ENCODE data around the gene RPAIN. TPM values are rescaled to one million over a fixed set of nuclear protein-coding genes. Genes with fewer than 3 reads are reported as not detected.

The RPAIN gene, protein sequence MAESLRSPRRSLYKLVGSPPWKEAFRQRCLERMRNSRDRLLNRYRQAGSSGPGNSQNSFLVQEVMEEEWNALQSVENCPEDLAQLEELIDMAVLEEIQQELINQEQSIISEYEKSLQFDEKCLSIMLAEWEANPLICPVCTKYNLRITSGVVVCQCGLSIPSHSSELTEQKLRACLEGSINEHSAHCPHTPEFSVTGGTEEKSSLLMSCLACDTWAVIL
- 35.2 and 45.2 TPM in 2 replicates for total RNA-seq

DNA sequence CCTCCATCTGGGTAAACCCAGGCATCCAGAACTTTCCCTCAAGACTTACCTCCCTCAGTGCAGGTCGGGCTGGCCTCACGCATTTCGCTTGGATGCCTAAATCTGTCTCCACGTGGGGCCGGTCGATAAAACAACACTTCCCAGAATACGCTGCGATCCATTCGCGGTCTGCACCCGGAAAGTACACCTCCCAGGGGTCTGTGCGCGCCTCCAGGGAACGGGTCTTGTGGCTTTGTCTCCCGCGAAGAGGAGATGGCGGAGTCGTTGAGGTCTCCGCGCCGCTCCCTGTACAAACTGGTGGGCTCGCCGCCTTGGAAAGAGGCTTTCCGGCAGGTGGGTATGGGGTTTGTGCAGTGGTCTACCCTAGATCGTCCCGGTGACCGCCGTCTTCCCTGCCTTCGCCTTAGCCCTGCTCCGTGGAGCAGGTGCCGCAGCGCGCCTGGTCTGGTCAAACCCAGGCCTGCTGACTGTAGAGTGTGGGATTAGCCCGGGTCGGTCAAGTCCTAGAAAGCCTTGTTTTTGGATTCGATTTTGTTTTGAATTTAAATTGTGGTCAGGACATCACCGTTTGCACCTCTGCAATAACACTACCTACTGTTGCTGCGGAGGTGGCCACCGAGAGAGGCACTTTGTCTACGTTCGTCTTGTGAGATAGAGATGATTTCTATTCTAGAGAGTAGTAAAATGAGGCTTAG, at the start of gene RPAIN:
Gene RPAIN, plus strand, starts transcription at position 224 of the 695 bp plus-strand sequence. Its CDS starts 29 bp downstream, at position 253.

DNA sequence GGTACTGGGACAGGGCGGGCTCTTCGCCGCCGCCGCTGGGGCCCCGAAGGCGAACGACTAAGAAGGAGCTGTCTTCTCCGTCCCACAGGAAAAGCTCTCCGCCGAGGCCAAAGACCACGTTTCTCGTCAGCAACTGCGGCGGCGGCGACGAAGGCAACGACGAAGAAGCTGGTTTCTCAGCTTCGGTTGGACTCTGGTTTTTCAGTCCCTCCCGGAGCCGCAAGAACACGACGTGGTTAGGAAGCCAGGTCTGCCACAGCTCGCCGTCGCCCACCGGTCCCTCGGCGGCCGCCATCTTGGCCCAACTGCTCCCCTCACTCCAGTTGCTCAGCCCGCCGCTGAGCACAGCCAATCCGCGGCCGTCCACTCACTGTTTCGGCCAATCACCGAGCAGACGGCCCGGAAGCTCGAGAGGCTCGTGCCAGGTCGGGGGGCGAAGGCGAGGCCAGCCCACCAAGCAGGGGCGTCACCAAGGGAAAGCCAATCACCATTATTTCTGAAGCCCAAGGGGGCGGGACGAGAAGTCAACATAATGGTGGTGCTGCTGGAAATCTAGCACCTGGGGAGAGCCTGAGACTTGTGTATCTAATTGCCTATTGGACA, 525 bp upstream of the RPAIN start, which contains the start of gene NUP88:
Gene NUP88, minus strand, starts transcription at position 307 of the 603 bp plus-strand sequence. Its CDS starts 12 bp downstream, at position 295.

DNA sequence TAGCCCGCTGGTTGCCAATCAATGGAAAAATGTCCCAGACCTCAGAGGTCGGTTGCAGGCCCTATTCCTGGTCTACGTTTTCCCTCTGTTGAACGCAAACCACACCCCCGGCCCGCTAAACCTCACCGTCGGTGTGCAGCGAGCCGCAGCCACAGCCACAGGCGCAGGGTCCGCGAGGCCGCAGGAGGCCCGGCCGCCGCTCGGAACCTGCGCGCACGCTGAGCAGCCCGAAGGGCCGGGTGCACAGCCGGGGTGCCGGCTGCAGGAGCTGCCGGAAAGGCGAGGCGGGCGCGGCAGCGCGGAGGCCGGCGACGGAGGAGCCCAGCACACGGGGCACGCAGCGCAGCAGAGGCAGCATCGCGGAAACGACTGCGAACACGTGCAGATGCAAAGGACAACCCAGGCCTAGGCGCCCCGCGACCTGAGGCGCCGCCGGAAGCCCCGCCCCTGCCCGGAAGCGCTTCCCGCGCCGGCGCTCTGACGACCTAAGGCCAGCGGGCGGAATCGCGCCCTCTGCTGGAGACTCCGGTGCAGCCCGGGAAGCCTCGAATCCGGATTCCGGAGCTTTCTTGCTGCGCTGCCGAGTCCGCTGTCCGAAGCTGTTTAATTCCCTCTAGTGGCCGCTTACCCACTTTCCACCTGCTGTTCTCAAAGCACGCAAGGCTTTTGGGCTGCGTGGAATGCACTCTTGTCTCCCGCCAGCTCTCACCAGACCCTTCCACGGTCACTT, 18.9 kb downstream of the RPAIN start, which contains the start of gene C1QBP:
Gene C1QBP, minus strand, starts transcription at position 440 of the 730 bp plus-strand sequence. Its CDS starts 82 bp downstream, at position 358.

Other genes with a start within 250 kb of the RPAIN start
- gene ZNF594, start 228.3 kb upstream of the RPAIN start, total RNA-seq: 6.0 and 7.0 TPM in 2 replicates
- not detected in 2 replicates for gene SCIMP, start 185.3 kb upstream of the RPAIN start, total RNA-seq
- gene RABEP1, start 137.9 kb upstream of the RPAIN start, total RNA-seq: 33.3 and 43.4 TPM in 2 replicates
- gene NUP88, start 520 bp upstream of the RPAIN start, total RNA-seq: 57.8 and 75.1 TPM in 2 replicates
- 153 and 207 TPM in 2 replicates for gene C1QBP, start 19.0 kb downstream of the RPAIN start, total RNA-seq
- 7.8 and 8.5 TPM in 2 replicates for gene DHX33, start 48.8 kb downstream of the RPAIN start, total RNA-seq
- gene DERL2, start 66.0 kb downstream of the RPAIN start, total RNA-seq: 22.3 and 27.8 TPM in 2 replicates
- 9.5 and 11.1 TPM in 2 replicates for gene MIS12, start 66.4 kb downstream of the RPAIN start, total RNA-seq
- 19.6 and 26.0 TPM in 2 replicates for gene NLRP1, start 164.3 kb downstream of the RPAIN start, total RNA-seq